Measurements from ENCODE around the gene PINK1. TPM values are rescaled to one million over a fixed set of nuclear protein-coding genes. Genes with fewer than 3 reads are reported as not detected.

The PINK1 gene
- total and polyA plus RNA-seq, 2 donors (not counting 1 experiment from before 2014, with no cell fraction given), result 51.9 to 106 TPM

- no peak for DNase-seq (ENCODE audit: low read depth in 2 of 2)
- Histone ChIP-seq H4K20me1 (ENCODE audit: control insufficient read depth, extremely low read depth, insufficient read depth, low read length) (no peaks in the 10 kb centered on the region), H3K79me2 (ENCODE audit: control insufficient read depth, insufficient read depth, low read length) (no peaks in the 10 kb centered on the region), H3K4me2 (ENCODE audit: extremely low read depth, insufficient read depth, low read length) (no peak overlapping the region), H3K9ac (ENCODE audit: insufficient read depth, low read length) (no peak overlapping the region), H3K27me3 (ENCODE audit: control insufficient read depth, insufficient read depth, low read length) (no peaks in the 10 kb centered on the region), H3K27ac (ENCODE audit: insufficient read depth, low read length) (no peak overlapping the region), H3K9me3 (ENCODE audit: control insufficient read depth, insufficient read depth, low read depth, low read length) (no peaks in the 10 kb centered on the region), H3K36me3 (ENCODE audit: control insufficient read depth, insufficient read depth, low read length) (no peaks in the 10 kb centered on the region), H2AFZ (ENCODE audit: low read length) (no peak overlapping the region), H3K4me1 (ENCODE audit: control insufficient read depth, extremely low read depth, insufficient read depth, low read length) (peaks cover 17% of the 10 kb centered on the region), H3K4me3 (replicated peaks in 1 of 4; ENCODE audit: control extremely low read depth in 1 of 4, insufficient read depth in 1 of 4, low read depth in 3 of 4, low read length in 4 of 4) (no peak overlapping the region)
- TF ChIP-seq CTCF (conservative IDR thresholded peaks at IDR 0.05 in 1 of 2, IDR thresholded peaks at IDR 0.05 in 1 of 2; ENCODE audit: low read depth in 1 of 2, low read length in 2 of 2), result no peak
- TF ChIP-seq EZH2 (IDR thresholded peaks at IDR 0.05; ENCODE audit: low read length, missing control alignments), result no peak
Measured at GRCh38 chr1:20695515-20695914, 62.3 kb downstream of the PINK1 start.

DNA sequence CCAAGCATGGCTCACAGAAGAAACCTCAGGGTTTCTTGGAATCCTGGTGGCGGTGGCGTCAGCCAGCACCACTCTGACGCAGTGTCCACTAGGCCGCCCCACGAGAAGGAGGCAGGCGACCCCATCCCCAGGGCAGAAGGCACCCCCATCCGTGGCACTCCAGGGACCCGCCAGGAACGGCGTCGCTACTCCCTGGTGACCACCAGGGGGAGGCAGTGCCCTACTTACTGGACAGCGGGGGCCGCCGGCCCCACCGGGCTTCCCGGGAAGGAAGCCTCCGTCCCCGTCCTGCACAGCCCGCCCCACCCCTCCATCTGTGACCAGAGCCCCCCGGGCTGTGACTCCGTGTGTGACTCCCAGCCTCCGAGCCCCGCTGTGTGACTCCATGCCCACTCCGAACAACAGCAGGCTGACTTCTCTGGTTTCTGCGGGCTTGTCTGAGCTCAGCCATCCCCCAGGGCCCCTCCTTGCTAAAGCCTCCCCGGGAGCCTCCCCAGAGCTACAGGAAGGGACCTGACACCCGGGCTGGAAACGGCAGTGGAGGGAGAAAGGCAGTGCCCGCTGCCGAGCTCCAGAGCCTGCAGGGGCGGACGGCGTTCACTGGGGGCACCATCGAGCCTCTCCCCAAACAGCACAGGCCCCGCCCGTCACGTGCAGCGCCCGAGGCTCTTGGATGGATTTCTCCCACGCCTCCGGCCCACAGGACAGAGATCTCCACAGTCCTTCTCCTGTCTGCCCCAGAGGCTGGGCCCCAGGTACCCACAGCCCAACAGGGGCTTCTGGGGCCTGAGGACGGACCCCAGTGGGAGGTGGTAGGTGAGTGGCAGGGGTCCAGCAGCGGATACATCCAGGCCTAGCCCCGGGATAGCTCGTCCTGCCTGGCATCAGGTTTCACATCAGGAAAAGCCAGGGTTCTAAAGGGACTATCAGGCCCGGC is 63.4 kb downstream of the PINK1 start:
- no peaks in the 10 kb centered on the region for H3K36me3 ChIP-seq (ENCODE audit: control insufficient read depth, insufficient read depth, low read length)
- DNase-seq (ENCODE audit: low read depth in 2 of 2), result peak; percentile 88 to 94
- peaks cover 17% of the 10 kb centered on the region for H3K4me1 ChIP-seq (ENCODE audit: control insufficient read depth, extremely low read depth, insufficient read depth, low read length)
- H3K4me3 ChIP-seq (replicated peaks in 1 of 4; ENCODE audit: control extremely low read depth in 1 of 4, insufficient read depth in 1 of 4, low read depth in 3 of 4, low read length in 4 of 4), result peak overlapping the region; percentile 44 to 61 (median 54)
- H4K20me1 ChIP-seq (ENCODE audit: control insufficient read depth, extremely low read depth, insufficient read depth, low read length), result no peaks in the 10 kb centered on the region
- H3K9ac ChIP-seq (ENCODE audit: insufficient read depth, low read length), result peak overlapping the region; percentile 83
- TF ChIP-seq CTCF (conservative IDR thresholded peaks at IDR 0.05 in 1 of 2, IDR thresholded peaks at IDR 0.05 in 1 of 2; ENCODE audit: low read depth in 1 of 2, low read length in 2 of 2) (peak; percentile 66 to 79), EZH2 (IDR thresholded peaks at IDR 0.05; ENCODE audit: low read length, missing control alignments) (no peak)
- H3K79me2 ChIP-seq (ENCODE audit: control insufficient read depth, insufficient read depth, low read length), result no peaks in the 10 kb centered on the region
- H3K9me3 ChIP-seq (ENCODE audit: control insufficient read depth, insufficient read depth, low read depth, low read length), result no peaks in the 10 kb centered on the region
- peak overlapping the region; percentile 88 for H3K27ac ChIP-seq (ENCODE audit: insufficient read depth, low read length)
- peak overlapping the region; percentile 89 for H2AFZ ChIP-seq (ENCODE audit: low read length)
- no peaks in the 10 kb centered on the region for H3K27me3 ChIP-seq (ENCODE audit: control insufficient read depth, insufficient read depth, low read length)
- H3K4me2 ChIP-seq (ENCODE audit: extremely low read depth, insufficient read depth, low read length), result peak overlapping the region; percentile 59

DNA sequence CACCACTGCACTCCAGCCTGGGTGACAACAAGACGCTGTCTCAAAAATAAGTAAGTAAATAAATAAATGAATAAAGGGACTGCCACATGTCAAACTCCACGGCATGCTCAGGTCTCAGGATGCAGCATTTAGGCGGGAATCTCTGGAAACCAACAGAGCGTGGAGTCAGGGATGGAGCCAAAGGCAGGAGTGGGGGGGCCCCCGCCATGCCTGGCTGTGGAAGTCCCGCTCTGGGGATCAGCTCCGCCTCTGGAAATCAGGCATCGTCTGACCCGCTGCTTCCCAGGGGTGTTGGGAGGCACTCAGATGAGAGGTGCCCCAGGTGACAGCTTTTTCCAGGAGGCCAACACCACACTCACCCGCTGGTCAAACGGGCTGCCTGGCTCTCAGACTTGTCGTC is 64.3 kb downstream of the PINK1 start:
- Histone ChIP-seq H4K20me1 (ENCODE audit: control insufficient read depth, extremely low read depth, insufficient read depth, low read length) (no peaks in the 10 kb centered on the region), H2AFZ (ENCODE audit: low read length) (no peak overlapping the region), H3K4me2 (ENCODE audit: extremely low read depth, insufficient read depth, low read length) (peak overlapping the region; percentile 59), H3K79me2 (ENCODE audit: control insufficient read depth, insufficient read depth, low read length) (no peaks in the 10 kb centered on the region), H3K4me3 (replicated peaks in 1 of 4; ENCODE audit: control extremely low read depth in 1 of 4, insufficient read depth in 1 of 4, low read depth in 3 of 4, low read length in 4 of 4) (peak overlapping the region in 1 of 4 experiments; percentile 61), H3K4me1 (ENCODE audit: control insufficient read depth, extremely low read depth, insufficient read depth, low read length) (peaks cover 17% of the 10 kb centered on the region), H3K27me3 (ENCODE audit: control insufficient read depth, insufficient read depth, low read length) (no peaks in the 10 kb centered on the region), H3K9ac (ENCODE audit: insufficient read depth, low read length) (no peak overlapping the region), H3K36me3 (ENCODE audit: control insufficient read depth, insufficient read depth, low read length) (no peaks in the 10 kb centered on the region), H3K27ac (ENCODE audit: insufficient read depth, low read length) (no peak overlapping the region), H3K9me3 (ENCODE audit: control insufficient read depth, insufficient read depth, low read depth, low read length) (no peaks in the 10 kb centered on the region)
- TF ChIP-seq CTCF (conservative IDR thresholded peaks at IDR 0.05 in 1 of 2, IDR thresholded peaks at IDR 0.05 in 1 of 2; ENCODE audit: low read depth in 1 of 2, low read length in 2 of 2), result no peak
- TF ChIP-seq EZH2 (IDR thresholded peaks at IDR 0.05; ENCODE audit: low read length, missing control alignments), result no peak
- no peak for DNase-seq (ENCODE audit: low read depth in 2 of 2)
